Epithelial cell of prostate (primary cell): ENCODE data around the gene GJB3.
"Not testable (repeated sequence)": the region's sequence is repeated elsewhere in the genome, so short reads cannot be mapped to it uniquely, and the experiment has no call there.

ENCODE experiments used
- DNase-seq: peaks from one replicate; pipeline ENCODE4 v3.0.0-alpha.2; 2011; ENCODE audit warnings: low read depth, low spot score
- H3K27ac ChIP-seq: fragments of 450-650 bp; 2 replicates; pipeline ENCODE4 v1.5.1; 2017; ENCODE audit warnings: mild to moderate bottlenecking

Gene GJB3

GRCh38 chr1:34784751-34785221 lies 3.8 kb downstream of the GJB3 start:
- no peak for DNase-seq
- H3K27ac ChIP-seq: peak overlapping the region; percentile 100

- peak overlapping the region; percentile 100 for H3K27ac ChIP-seq
- no peak for DNase-seq
These were observed 4.3 kb downstream of the GJB3 start for GRCh38 chr1:34785231-34785874.

- DNase-seq: no peak
- peak overlapping the region; percentile 100 for H3K27ac ChIP-seq
These were observed 5.0 kb downstream of the GJB3 start for GRCh38 chr1:34785875-34786470.

GRCh38 chr1:34786521-34787325 lies 5.7 kb downstream of the GJB3 start:
- DNase-seq: no peak
- H3K27ac ChIP-seq: peak overlapping the region; percentile 100

- H3K27ac ChIP-seq: peak overlapping the region; percentile 100
- DNase-seq: no peak
These were observed 6.7 kb downstream of the GJB3 start for GRCh38 chr1:34787461-34788420.

- no peak for DNase-seq
- H3K27ac ChIP-seq: no peak overlapping the region
These were observed 10.0 kb downstream of the GJB3 start for GRCh38 chr1:34790985-34791384.

GRCh38 chr1:34792424-34792823 lies 11.4 kb downstream of the GJB3 start:
- H3K27ac ChIP-seq: no peak overlapping the region
- no peak for DNase-seq

GRCh38 chr1:34792868-34793727 lies 12.1 kb downstream of the GJB3 start, which contains the start of gene GJA4:
GJA4 (plus strand) TSS chr1:34792999; CDS start chr1:34794214, 1,215 bp downstream.
- no peak within 1 kb of the TSS for H3K27ac ChIP-seq
- no peak for DNase-seq

- no peak overlapping the region for H3K27ac ChIP-seq
- DNase-seq: no peak
These were observed 13.2 kb downstream of the GJB3 start for GRCh38 chr1:34794001-34794789.

- DNase-seq: no peak
- H3K27ac ChIP-seq: no peak overlapping the region
These were observed 13.8 kb downstream of the GJB3 start for GRCh38 chr1:34794790-34795180.

- DNase-seq: no peak
- H3K27ac ChIP-seq: no peak overlapping the region
These were observed 14.9 kb downstream of the GJB3 start for GRCh38 chr1:34795916-34796315.

- no peak for DNase-seq
- no peak overlapping the region for H3K27ac ChIP-seq
These were observed 16.0 kb downstream of the GJB3 start for GRCh38 chr1:34796990-34797389.

GRCh38 chr1:34800214-34800613 lies 19.2 kb downstream of the GJB3 start:
- DNase-seq: no peak
- no peak overlapping the region for H3K27ac ChIP-seq

- H3K27ac ChIP-seq: no peak overlapping the region
- DNase-seq: no peak
These were observed 22.8 kb downstream of the GJB3 start for GRCh38 chr1:34803770-34804169.

- no peak overlapping the region for H3K27ac ChIP-seq
- DNase-seq: no peak
These were observed 25.4 kb downstream of the GJB3 start for GRCh38 chr1:34806396-34806795.

GRCh38 chr1:34808051-34808810 lies 27.2 kb downstream of the GJB3 start:
- no peak overlapping the region for H3K27ac ChIP-seq
- no peak for DNase-seq

GRCh38 chr1:34810781-34811180 lies 29.8 kb downstream of the GJB3 start:
- DNase-seq, H3K27ac ChIP-seq: not testable (repeated sequence)

- DNase-seq: no peak
These were observed 35.3 kb downstream of the GJB3 start for GRCh38 chr1:34816332-34816731.

More at GRCh38 chr1:34816332-34816731, 35.3 kb downstream of the GJB3 start:
- H3K27ac ChIP-seq: no peak overlapping the region
